H1 (cell line): ENCODE measurements around the gene SHLD1. TPM values are rescaled to one million over a fixed set of nuclear protein-coding genes. Genes with fewer than 3 reads are reported as not detected.

ENCODE experiments used
- CTCF ChIA-PET: fragments of 300-600 bp; sonication (Branson Sonifier 250); formaldehyde crosslinking; loops from one replicate; lab custom pipeline; 2021; ENCODE audit not compliant: partially characterized antibody; lab: Charles Lee
- POLR2A ChIA-PET: fragments of 300-600 bp; sonication (Branson Sonifier 250); formaldehyde crosslinking; loops from one replicate; lab custom pipeline; 2021; ENCODE audit warnings: inconsistent platforms; ENCODE audit not compliant: partially characterized antibody; lab: Charles Lee
- DNase-seq, 2 experiments: peaks; one replicate each; pipeline versions ENCODE4 v3.0.0 to v3.0.0-alpha.2; 2010 to 2022; ENCODE audit warnings: low spot score in 2 of 2, low read depth in 1 of 2, mixed read lengths in 1 of 2
- FAIRE-seq: peaks from 2 replicates; lab custom pipeline; 2011; peaks lifted over from hg19 to GRCh38; lab: Jason Lieb, UNC
- H2AFZ ChIP-seq: 2 replicates; pipeline ENCODE4 v1.8.1; 2012; ENCODE audit warnings: low read length, inconsistent platforms
- H2AK5ac ChIP-seq: 2 replicates; pipeline ENCODE4 v1.6.1; 2013; ENCODE audit warnings: low read depth, low read length
- H2BK120ac ChIP-seq: replicated peaks from 2 replicates; pipeline ENCODE3; 2013; ENCODE audit warnings: low read depth, low read length, inconsistent platforms
- H2BK12ac ChIP-seq: 2 replicates; pipeline ENCODE4 v1.6.1; 2013; ENCODE audit warnings: low read depth, low read length
- H2BK15ac ChIP-seq: 2 replicates; pipeline ENCODE4 v1.6.1; 2013; ENCODE audit warnings: low read length
- H2BK20ac ChIP-seq: 2 replicates; pipeline ENCODE4 v1.6.1; 2013; ENCODE audit warnings: low read length
- H2BK5ac ChIP-seq: 2 replicates; pipeline ENCODE4 v1.6.1; 2013; ENCODE audit warnings: low read depth, low read length
- H3K14ac ChIP-seq: 2 replicates; pipeline ENCODE4 v1.6.1; 2013; ENCODE audit warnings: inconsistent platforms; ENCODE audit not compliant: insufficient read length
- H3K18ac ChIP-seq: 2 replicates; pipeline ENCODE4 v1.6.1; 2013; ENCODE audit warnings: low read length; ENCODE audit errors: extremely low read depth
- H3K23ac ChIP-seq: 2 replicates; pipeline ENCODE4 v1.6.1; 2013; ENCODE audit warnings: inconsistent platforms; ENCODE audit not compliant: insufficient read length
- H3K23me2 ChIP-seq: 2 replicates; pipeline ENCODE4 v1.6.1; 2013; ENCODE audit warnings: low read depth, low read length
- H3K27ac ChIP-seq: 2 replicates; pipeline ENCODE4 v1.6.1; 2011; ENCODE audit warnings: low read depth, low read length, inconsistent platforms
- H3K27me3 ChIP-seq, 4 experiments: replicated peaks in 1 of 4; 1 replicate in 1 of 4; 2 replicates in 3 of 4; pipeline versions ENCODE4 v1.6.1 to v1.8.1; 2011 to 2013; ENCODE audit warnings: low read length in 3 of 4, mild to moderate bottlenecking in 3 of 4, inconsistent platforms in 2 of 4, mixed read lengths in 2 of 4, moderate library complexity in 1 of 4; ENCODE audit not compliant: control insufficient read depth in 3 of 4, insufficient read depth in 3 of 4; ENCODE audit errors: extremely low read depth in 1 of 4
- H3K36me3 ChIP-seq, 4 experiments: 2 replicates each; pipeline versions ENCODE4 v1.6.1 to v1.8.1; 2011 to 2013; ENCODE audit warnings: mild to moderate bottlenecking in 4 of 4, low read length in 3 of 4, moderate library complexity in 2 of 4, control low read depth in 1 of 4, inconsistent platforms in 1 of 4; ENCODE audit not compliant: insufficient read depth in 4 of 4, control insufficient read depth in 2 of 4
- H3K4ac ChIP-seq: replicated peaks from 2 replicates; pipeline ENCODE3; 2013; ENCODE audit warnings: low read length, low read depth, mixed read lengths, inconsistent platforms; ENCODE audit not compliant: insufficient read length
- H3K4me1 ChIP-seq, 4 experiments: replicated peaks in 1 of 4; 1 replicate in 1 of 4; 2 replicates in 3 of 4; pipeline versions ENCODE4 v1.6.1 to v1.8.1; 2011 to 2013; ENCODE audit warnings: low read length in 3 of 4, inconsistent platforms in 2 of 4, mixed read lengths in 1 of 4; ENCODE audit not compliant: insufficient read depth in 4 of 4, control insufficient read depth in 3 of 4
- H3K4me2 ChIP-seq, 2 experiments: 2 replicates each; pipeline versions ENCODE4 v1.6.1 to v1.8.1; 2011 to 2013; ENCODE audit warnings: low read depth in 2 of 2, low read length in 2 of 2, control low read depth in 1 of 2, inconsistent platforms in 1 of 2, mild to moderate bottlenecking in 1 of 2; ENCODE audit not compliant: insufficient read depth in 1 of 2
- H3K4me3 ChIP-seq, 4 experiments: fragments of 200-600, 300-600 bp in 1 of 4; sonication (generic), shearing (Covaris generic), sonication (Bioruptor Twin) in 1 of 4; 2 replicates each; pipeline versions ENCODE4 v1.5.1 to v1.8.1; 2011 to 2016; ENCODE audit warnings: low read length in 4 of 4, low read depth in 3 of 4, control low read depth in 2 of 4, inconsistent platforms in 2 of 4, mild to moderate bottlenecking in 2 of 4, mixed read lengths in 1 of 4, moderate library complexity in 1 of 4; ENCODE audit not compliant: insufficient read depth in 2 of 4; ENCODE audit errors: extremely low read depth in 1 of 4
- H3K56ac ChIP-seq: replicated peaks from 2 replicates; pipeline ENCODE3; 2013; ENCODE audit warnings: low read depth, mild to moderate bottlenecking, mixed read lengths, low read length, inconsistent platforms; ENCODE audit not compliant: insufficient read length
- H3K79me1 ChIP-seq: 2 replicates; pipeline ENCODE4 v1.6.1; 2013; ENCODE audit warnings: low read depth, low read length, control low read depth
- H3K79me2 ChIP-seq, 2 experiments: 2 replicates each; pipeline versions ENCODE4 v1.6.1 to v1.8.1; 2012 to 2013; ENCODE audit warnings: low read length in 2 of 2, mild to moderate bottlenecking in 2 of 2, inconsistent platforms in 1 of 2; ENCODE audit not compliant: insufficient read depth in 2 of 2, control insufficient read depth in 1 of 2
- H3K9ac ChIP-seq, 4 experiments: replicated peaks in 1 of 4; 1 replicate in 1 of 4; 2 replicates in 3 of 4; pipeline versions ENCODE4 v1.6.1 to v1.8.1; 2011 to 2013; ENCODE audit warnings: low read depth in 3 of 4, low read length in 3 of 4, control low read depth in 2 of 4, mild to moderate bottlenecking in 2 of 4, moderate library complexity in 2 of 4, inconsistent platforms in 1 of 4; ENCODE audit errors: extremely low read depth in 1 of 4
- H3K9me3 ChIP-seq, 2 experiments: 2 replicates each; pipeline versions ENCODE4 v1.6.1 to v1.8.1; 2012 to 2013; ENCODE audit warnings: mild to moderate bottlenecking in 2 of 2, moderate library complexity in 2 of 2, control low read depth in 1 of 2, inconsistent platforms in 1 of 2, low read depth in 1 of 2, low read length in 1 of 2, mixed read lengths in 1 of 2; ENCODE audit not compliant: insufficient read depth in 2 of 2
- H4K20me1 ChIP-seq, 2 experiments: replicated peaks in 1 of 2; 2 replicates each; pipeline versions ENCODE3 to v1.8.1; 2011 to 2013; ENCODE audit warnings: inconsistent platforms in 2 of 2, low read length in 2 of 2, mild to moderate bottlenecking in 1 of 2; ENCODE audit not compliant: insufficient read depth in 2 of 2, control insufficient read depth in 1 of 2
- H4K5ac ChIP-seq: 2 replicates; pipeline ENCODE4 v1.6.1; 2013; ENCODE audit warnings: low read length, low read depth, mixed read lengths, inconsistent platforms; ENCODE audit not compliant: insufficient read length
- H4K8ac ChIP-seq: 2 replicates; pipeline ENCODE4 v1.8.0; 2013; ENCODE audit warnings: mild to moderate bottlenecking, moderate library complexity, low read length, inconsistent platforms; ENCODE audit not compliant: insufficient read depth; ENCODE audit errors: extremely low read depth
- H4K91ac ChIP-seq: replicated peaks from 2 replicates; pipeline ENCODE3; 2013; ENCODE audit warnings: low read length, mixed read lengths, inconsistent platforms; ENCODE audit not compliant: insufficient read length
- BCL11A ChIP-seq, 2 experiments: IDR thresholded peaks; one replicate each; pipeline ENCODE4 v1.6.1; 2011; ENCODE audit warnings: low read depth in 2 of 2, low read length in 2 of 2, mild to moderate bottlenecking in 2 of 2
- PHF8 ChIP-seq: fragments of 200-600 bp; sonication (generic); conservative IDR thresholded peaks from 2 replicates; pipeline ENCODE4 v1.7.1; 2012; ENCODE audit warnings: low read depth, mild to moderate bottlenecking, inconsistent platforms, low read length, moderate library complexity
- RNF2 ChIP-seq: fragments of 200-900, 300-1000 bp; sonication (generic); IDR thresholded peaks from 2 replicates; pipeline ENCODE4 v1.7.1; 2016; ENCODE audit warnings: borderline replicate concordance, low read depth, mild to moderate bottlenecking, antibody characterized with exemption, low read length; ENCODE audit not compliant: poor library complexity, severe bottlenecking; ENCODE audit errors: missing control alignments
- TBP ChIP-seq: IDR thresholded peaks from 2 replicates; pipeline ENCODE4 v1.6.1; 2011; ENCODE audit warnings: low read depth, low read length, improper control_type of control experiment
- TEAD4 ChIP-seq: IDR thresholded peaks from 2 replicates; pipeline ENCODE4 v1.6.1; 2012; ENCODE audit warnings: low read depth, low read length, inconsistent platforms, mixed read lengths
- WGBS, 2 experiments: shearing (Covaris generic) in 1 of 2; methylation state at CpG; one replicate each; pipeline versions ENCODE4 v1.1.6 to v1.1.7; 2013 to 2015; ENCODE audit warnings: low lambda C conversion rate in 2 of 2, mixed read lengths in 2 of 2, inconsistent platforms in 1 of 2, low coverage in 1 of 2, missing lambda C conversion rate in 1 of 2; ENCODE audit not compliant: insufficient replicate concordance in 2 of 2, insufficient coverage in 1 of 2, insufficient read length in 1 of 2; ENCODE audit errors: extremely low coverage in 1 of 2, missing lambda C conversion rate in 1 of 2; 5-methylcytosine and 5-hydroxymethylcytosine counted together
- polyA plus RNA-seq, 7 experiments: library from polyadenylated mRNA; depleted of rRNA in 3 of 7; stranded (reverse) in 5 of 7; unstranded in 2 of 7; fragments of >200 nt in 5 of 7; fragments of 200-250 nt in 2 of 7; gene quantifications; 1 replicate in 5 of 7; 2 replicates in 1 of 7; 4 replicates in 1 of 7; pipeline versions ENCODE4 v1.2.1 to v1.2.3, GENCODE V29; 2011 to 2013; ENCODE audit warnings: missing spikeins in 2 of 7, mixed read lengths in 2 of 7
- total RNA-seq: library from RNA; stranded (reverse); fragmentation: NEBNext Ultra II Directional; extraction: Animal tissue kit (Norgen Biotek cat#: 25700); gene quantifications from 2 replicates; pipeline ENCODE4 v1.2.1, GENCODE V29; 2021
- TF ChIP-seq, protein P1 (sequence below): IDR thresholded peaks from 2 replicates; pipeline ENCODE4 v1.6.1; 2012; ENCODE audit warnings: low read length, inconsistent platforms

Gene SHLD1
- total and polyA plus RNA-seq, 2 of the 8 experiments (the other 6 are each of a cell fraction or from before 2014, with no cell fraction given), result 4.2 to 6.5 TPM

DNA sequence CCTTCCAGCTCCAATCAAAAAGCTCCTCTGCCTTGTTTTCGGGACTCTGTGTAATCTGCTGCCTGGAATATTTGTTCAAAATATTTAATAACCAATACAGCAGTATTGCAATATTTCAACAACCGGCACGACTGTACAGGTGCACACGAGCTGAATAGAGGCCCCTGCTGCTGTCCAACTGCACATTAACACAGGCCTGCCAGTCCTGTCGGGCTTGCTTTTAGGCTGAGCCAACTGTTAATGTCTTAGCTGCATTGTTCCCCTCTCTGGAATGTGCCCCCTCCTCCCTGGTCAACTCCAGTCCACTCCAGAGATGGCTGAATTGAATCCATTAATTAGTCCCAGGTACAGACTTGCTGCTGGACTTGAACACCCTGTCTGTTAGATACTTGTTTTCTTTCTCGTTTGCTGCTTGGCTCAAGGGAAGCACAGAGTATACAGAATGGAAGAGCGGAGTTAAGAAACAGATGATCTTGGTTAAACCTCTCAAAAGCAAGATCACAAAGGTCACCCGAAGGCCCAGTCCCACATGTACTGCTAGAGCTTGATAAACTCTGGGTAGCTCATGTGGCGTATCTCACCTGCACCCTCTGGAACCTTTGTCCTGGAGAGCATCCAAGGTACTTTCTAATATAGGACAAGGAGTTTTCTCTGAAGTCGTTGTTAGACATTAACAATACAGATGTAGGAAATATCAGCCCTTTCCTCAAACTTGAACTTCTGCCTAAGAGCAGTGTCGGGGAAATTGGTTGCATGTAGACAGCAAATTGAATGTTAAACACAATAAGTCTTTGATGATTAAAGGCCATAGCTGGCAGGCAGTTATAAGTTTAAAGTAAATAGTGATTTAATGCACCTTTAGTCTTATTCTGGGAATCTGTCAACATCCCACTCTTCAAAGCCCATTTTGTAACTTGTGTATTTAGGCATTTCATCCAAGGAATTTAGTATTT is 31.9 kb downstream of the SHLD1 start:
- FAIRE-seq, result no peak
- CTCF ChIA-PET, result interaction anchor here (0.6 to 2.2 kb wide), 9 partner anchors 11 to 695 kb away, joined by 3 to 13 read pairs (median 4); no protein-coding TSS in a partner anchor

More for the DNA sequence above, 31.9 kb downstream of the SHLD1 start:
- H2BK20ac ChIP-seq, result no peak overlapping the region
- no peak for DNase-seq
- POLR2A ChIA-PET, result no interaction called here
- TF ChIP-seq BCL11A (IDR thresholded peaks at IDR 0.05; ENCODE audit: low read depth in 2 of 2, low read length in 2 of 2), result no peak
- TF ChIP-seq TBP, result no peak
- TF ChIP-seq PHF8, result no peak
- 0 out of 2 replicates have a peak, but pooled peaks have one; percentile 27 for TF ChIP-seq TEAD4
- TF ChIP-seq, protein P1, sequence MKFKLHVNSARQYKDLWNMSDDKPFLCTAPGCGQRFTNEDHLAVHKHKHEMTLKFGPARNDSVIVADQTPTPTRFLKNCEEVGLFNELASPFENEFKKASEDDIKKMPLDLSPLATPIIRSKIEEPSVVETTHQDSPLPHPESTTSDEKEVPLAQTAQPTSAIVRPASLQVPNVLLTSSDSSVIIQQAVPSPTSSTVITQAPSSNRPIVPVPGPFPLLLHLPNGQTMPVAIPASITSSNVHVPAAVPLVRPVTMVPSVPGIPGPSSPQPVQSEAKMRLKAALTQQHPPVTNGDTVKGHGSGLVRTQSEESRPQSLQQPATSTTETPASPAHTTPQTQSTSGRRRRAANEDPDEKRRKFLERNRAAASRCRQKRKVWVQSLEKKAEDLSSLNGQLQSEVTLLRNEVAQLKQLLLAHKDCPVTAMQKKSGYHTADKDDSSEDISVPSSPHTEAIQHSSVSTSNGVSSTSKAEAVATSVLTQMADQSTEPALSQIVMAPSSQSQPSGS, result no peak
- no peak for TF ChIP-seq RNF2
- H3K23me2 ChIP-seq, result no peaks in the 10 kb centered on the region
- no peak overlapping the region for H3K27ac ChIP-seq
- no peak overlapping the region for H4K5ac ChIP-seq
- H3K23ac ChIP-seq, result no peak overlapping the region
- no peak overlapping the region for H3K4me2 ChIP-seq
- no peaks in the 10 kb centered on the region for H4K20me1 ChIP-seq
- H2BK12ac ChIP-seq, result no peak overlapping the region
- H3K9ac ChIP-seq, result no peak overlapping the region
- no peak overlapping the region for H2AFZ ChIP-seq
- no peak overlapping the region for H3K14ac ChIP-seq
- no peak overlapping the region for H3K18ac ChIP-seq
- H4K8ac ChIP-seq, result no peak overlapping the region; the same call in 1 of the 2 replicates
- H2AK5ac ChIP-seq, result no peak overlapping the region
- WGBS, 2 experiments, result 86% methylated on average over 11 of the region's 11 CpGs; no CpG with 5 or more reads in 1 of the 2 experiments
- H3K4me1 ChIP-seq, result no peaks in the 10 kb centered on the region
- no peak overlapping the region for H2BK120ac ChIP-seq
- H3K79me1 ChIP-seq, result no peaks in the 10 kb centered on the region; the same call in 1 of the 2 replicates
- no peak overlapping the region for H4K91ac ChIP-seq
- H3K4ac ChIP-seq, result no peak overlapping the region
- H3K27me3 ChIP-seq, result no peaks in the 10 kb centered on the region
- no peaks in the 10 kb centered on the region for H3K36me3 ChIP-seq
- H3K79me2 ChIP-seq, result no peaks in the 10 kb centered on the region
- H3K56ac ChIP-seq, result no peak overlapping the region
- H2BK5ac ChIP-seq, result no peak overlapping the region
- no peaks in the 10 kb centered on the region for H3K9me3 ChIP-seq
- no peak overlapping the region for H2BK15ac ChIP-seq
- H3K4me3 ChIP-seq, result no peak overlapping the region
